Endodermal cell (in vitro differentiated cells): ENCODE measurements around the gene TRIM10. TPM values are rescaled to one million over a fixed set of nuclear protein-coding genes. Genes with fewer than 3 reads are reported as not detected.
A peak's percentile ranks its signal among the peaks of the same experiment; 100 is the strongest.

Experiments used
- DNase-seq: peaks from one replicate; pipeline ENCODE4 v3.0.0-alpha.2; 2017
- H3K27ac ChIP-seq: 2 replicates; pipeline ENCODE4 v1.5.1; 2013; ENCODE audit warnings: mild to moderate bottlenecking, low read depth, low read length, moderate library complexity
- H3K27me3 ChIP-seq: 2 replicates; pipeline ENCODE4 v1.6.1; 2013; ENCODE audit warnings: mild to moderate bottlenecking, low read length, moderate library complexity; ENCODE audit not compliant: insufficient read depth, control insufficient read depth, poor library complexity, severe bottlenecking
- H3K36me3 ChIP-seq: 2 replicates; pipeline ENCODE4 v1.7.0; 2013; ENCODE audit warnings: mild to moderate bottlenecking, low read length, moderate library complexity; ENCODE audit not compliant: control insufficient read depth, insufficient read depth
- H3K4me1 ChIP-seq: one replicate; pipeline ENCODE4 v1.7.0; 2013; ENCODE audit warnings: low read length; ENCODE audit not compliant: control insufficient read depth, insufficient read depth
- H3K4me3 ChIP-seq: 2 replicates; pipeline ENCODE4 v1.5.1; 2013; ENCODE audit warnings: mild to moderate bottlenecking, low read length, moderate library complexity
- H3K9ac ChIP-seq: 2 replicates; pipeline ENCODE4 v1.6.1; 2013; ENCODE audit warnings: mild to moderate bottlenecking, low read length, moderate library complexity; ENCODE audit not compliant: poor library complexity, severe bottlenecking; ENCODE audit errors: extremely low read depth
- H3K9me3 ChIP-seq: 2 replicates; pipeline ENCODE4 v1.6.1; 2013; ENCODE audit warnings: mild to moderate bottlenecking, low read length, moderate library complexity; ENCODE audit not compliant: control insufficient read depth
- H3K27ac Mint-ChIP-seq: 2 replicates; pipeline ENCODE4 v1.8.0; 2020; ENCODE audit warnings: mixed read lengths
- H3K27me3 Mint-ChIP-seq: 2 replicates; pipeline ENCODE4 v1.8.0; 2021; ENCODE audit warnings: mild to moderate bottlenecking, mixed read lengths; ENCODE audit not compliant: insufficient read depth
- H3K36me3 Mint-ChIP-seq: 2 replicates; pipeline ENCODE4 v1.8.0; 2020; ENCODE audit warnings: low read depth, mixed read lengths
- H3K4me1 Mint-ChIP-seq: 2 replicates; pipeline ENCODE4 v1.8.0; 2020; ENCODE audit warnings: mixed read lengths
- H3K4me3 Mint-ChIP-seq: 2 replicates; pipeline ENCODE4 v1.8.0; 2020; ENCODE audit warnings: mild to moderate bottlenecking, moderate library complexity, mixed read lengths
- H3K9me3 Mint-ChIP-seq: 2 replicates; pipeline ENCODE4 v1.8.0; 2020; ENCODE audit warnings: mild to moderate bottlenecking, mixed read lengths
- WGBS, 2 experiments: methylation state at CpG; one replicate each; pipeline versions ENCODE4 v1.1.5 to v1.1.7; 2013; ENCODE audit warnings: missing lambda C conversion rate in 2 of 2, mixed read lengths in 1 of 2; ENCODE audit not compliant: insufficient coverage in 1 of 2, insufficient read length in 1 of 2; 5-methylcytosine and 5-hydroxymethylcytosine counted together
- long read RNA-seq, 4 experiments: library from polyadenylated mRNA in 2 of 4; library from RNA in 1 of 4; library from capped mRNA in 1 of 4; stranded (forward) in 3 of 4; unstranded in 1 of 4; transcript quantifications; one replicate each; pipeline ENCODE4 v2.0.0, GENCODE V29; 2020 to 2021; ENCODE audit warnings: inconsistent platforms in 1 of 4
- polyA plus RNA-seq, 2 experiments: library from polyadenylated mRNA; stranded (reverse); fragments of 50-300 nt; gene quantifications; one replicate each; pipeline ENCODE4 v1.2.3, GENCODE V29; 2013
- total RNA-seq, 2 donors: library from RNA; stranded (reverse); fragmentation: NEBNext Ultra II Directional in 1 of 2; extraction: Animal tissue kit (Norgen Biotek cat#: 25700) in 1 of 2; gene quantifications; 2 replicates in 1 of 2; 3 replicates in 1 of 2; pipeline ENCODE4 v1.2.1, GENCODE V29; 2021
- TF ChIP-seq, protein P1 (sequence below): fragments of 200-600 bp; sonication (generic); conservative IDR thresholded peaks from 2 replicates; pipeline ENCODE4 v1.5.0; 2021; ENCODE audit warnings: antibody characterized with exemption, mild to moderate bottlenecking

TRIM10 gene
- total RNA-seq: not detected
- polyA plus RNA-seq (2013, experiment 1 of 2): not detected
- not detected for polyA plus RNA-seq (2013, experiment 2 of 2)
- long read RNA-seq, experiment 1: 0 reads
- long read RNA-seq, experiment 2: 0 reads
- long read RNA-seq, experiment 3: 0 reads
- long read RNA-seq, experiment 4: 0 reads

- H3K36me3 Mint-ChIP-seq: no peaks in the 10 kb centered on the region
- TF ChIP-seq, protein P1, sequence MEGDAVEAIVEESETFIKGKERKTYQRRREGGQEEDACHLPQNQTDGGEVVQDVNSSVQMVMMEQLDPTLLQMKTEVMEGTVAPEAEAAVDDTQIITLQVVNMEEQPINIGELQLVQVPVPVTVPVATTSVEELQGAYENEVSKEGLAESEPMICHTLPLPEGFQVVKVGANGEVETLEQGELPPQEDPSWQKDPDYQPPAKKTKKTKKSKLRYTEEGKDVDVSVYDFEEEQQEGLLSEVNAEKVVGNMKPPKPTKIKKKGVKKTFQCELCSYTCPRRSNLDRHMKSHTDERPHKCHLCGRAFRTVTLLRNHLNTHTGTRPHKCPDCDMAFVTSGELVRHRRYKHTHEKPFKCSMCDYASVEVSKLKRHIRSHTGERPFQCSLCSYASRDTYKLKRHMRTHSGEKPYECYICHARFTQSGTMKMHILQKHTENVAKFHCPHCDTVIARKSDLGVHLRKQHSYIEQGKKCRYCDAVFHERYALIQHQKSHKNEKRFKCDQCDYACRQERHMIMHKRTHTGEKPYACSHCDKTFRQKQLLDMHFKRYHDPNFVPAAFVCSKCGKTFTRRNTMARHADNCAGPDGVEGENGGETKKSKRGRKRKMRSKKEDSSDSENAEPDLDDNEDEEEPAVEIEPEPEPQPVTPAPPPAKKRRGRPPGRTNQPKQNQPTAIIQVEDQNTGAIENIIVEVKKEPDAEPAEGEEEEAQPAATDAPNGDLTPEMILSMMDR: no peak
- H3K27ac Mint-ChIP-seq: no peak within 1 kb of the TSS
- peaks cover 22% of the 10 kb centered on the region for H3K27me3 ChIP-seq
- WGBS, 2 experiments: 93 to 100% methylated on average over 2 to 4 of the region's 4 CpGs
- H3K4me1 Mint-ChIP-seq: no peaks in the 10 kb centered on the region
- no peak within 1 kb of the TSS for H3K4me3 Mint-ChIP-seq
- H3K4me1 ChIP-seq: no peaks in the 10 kb centered on the region
- no peaks in the 10 kb centered on the region for H3K9me3 ChIP-seq
- no peaks in the 10 kb centered on the region for H3K36me3 ChIP-seq
- H3K27me3 Mint-ChIP-seq: peaks cover 56% of the 10 kb centered on the region
- H3K9ac ChIP-seq: no peak within 1 kb of the TSS
- no peak for DNase-seq
- no peaks in the 10 kb centered on the region for H3K9me3 Mint-ChIP-seq
- no peak within 1 kb of the TSS for H3K4me3 ChIP-seq
- H3K27ac ChIP-seq: no peak within 1 kb of the TSS
Measured at GRCh38 chr6:30160785-30161531, at the start of gene TRIM10. Gene TRIM10, minus strand, starts transcription at chr6:30161211. Its CDS starts 353 bp downstream, at chr6:30160858.

- H3K36me3 ChIP-seq: peaks cover 7% of the 10 kb centered on the region
- H3K9me3 ChIP-seq: no peaks in the 10 kb centered on the region
- peaks cover 33% of the 10 kb centered on the region for H3K4me1 ChIP-seq
- peak overlapping the region; percentile 64 for H3K4me3 ChIP-seq
- H3K27me3 Mint-ChIP-seq: no peaks in the 10 kb centered on the region
- WGBS, 2 experiments: 71 to 100% methylated on average over 1 to 4 of the region's 4 CpGs
- peak overlapping the region; percentile 21 for H3K4me3 Mint-ChIP-seq
- peaks cover 75% of the 10 kb centered on the region for H3K4me1 Mint-ChIP-seq
- no peaks in the 10 kb centered on the region for H3K27me3 ChIP-seq
- H3K36me3 Mint-ChIP-seq: peaks cover 20% of the 10 kb centered on the region
- TF ChIP-seq, protein P1: no peak
- H3K27ac Mint-ChIP-seq: peak overlapping the region; percentile 88
- no peaks in the 10 kb centered on the region for H3K9me3 Mint-ChIP-seq
- H3K9ac ChIP-seq: peak overlapping the region; percentile 3
- H3K27ac ChIP-seq: no peak overlapping the region
- no peak for DNase-seq
Measured at GRCh38 chr6:30207619-30208295, 46.7 kb upstream of the TRIM10 start.

DNA sequence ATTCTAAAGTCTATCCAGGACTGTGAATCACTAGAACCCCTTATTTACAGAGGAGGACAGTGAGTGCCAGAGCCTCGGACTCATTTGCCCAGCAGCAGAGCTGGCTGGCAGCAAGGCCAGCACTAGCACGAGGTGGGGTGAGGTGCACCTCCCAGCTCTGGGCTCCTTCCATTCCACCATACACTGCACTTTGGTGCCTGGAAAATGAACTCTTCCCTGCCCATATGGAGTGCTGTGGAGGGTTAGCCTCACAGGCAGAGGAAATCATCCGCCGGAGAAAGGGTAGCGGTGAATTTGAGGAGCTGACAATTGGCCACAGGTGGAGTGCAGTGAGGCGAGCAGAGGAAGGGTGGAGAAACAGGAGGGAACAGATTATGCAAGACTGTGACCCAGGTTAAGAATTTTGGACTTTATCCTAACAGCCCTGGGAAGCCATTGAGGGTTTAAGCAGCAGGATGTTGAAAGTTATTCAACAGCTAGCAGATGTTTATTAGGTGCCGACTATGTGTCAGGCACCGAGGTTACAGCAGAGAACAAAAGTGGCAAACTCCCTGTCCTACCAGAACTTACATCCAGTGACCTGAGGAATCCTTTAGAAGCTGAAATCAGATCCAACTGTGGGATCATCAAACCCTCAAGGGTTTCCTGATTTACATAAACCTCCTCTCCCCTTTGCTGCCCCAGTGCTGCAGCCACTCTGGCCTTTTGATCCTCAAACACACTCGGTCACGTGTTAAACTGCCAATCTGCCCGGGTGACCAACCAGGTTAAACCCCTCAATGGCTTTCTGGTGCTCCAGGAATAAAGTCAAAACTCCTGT lies 46.0 kb upstream of the TRIM10 start:
- TF ChIP-seq, protein P1: no peak
- Mint-ChIP-seq H3K4me3 (peak overlapping the region; percentile 21), H3K4me1 (peaks cover 68% of the 10 kb centered on the region), H3K9me3 (no peaks in the 10 kb centered on the region), H3K36me3 (peaks cover 21% of the 10 kb centered on the region), H3K27me3 (no peaks in the 10 kb centered on the region), H3K27ac (peak overlapping the region; percentile 88)
- H3K27ac ChIP-seq: no peak overlapping the region
- peak overlapping the region; percentile 64 for H3K4me3 ChIP-seq
- H3K9ac ChIP-seq: peak overlapping the region; percentile 16
- peaks cover 14% of the 10 kb centered on the region for H3K36me3 ChIP-seq
- H3K9me3 ChIP-seq: no peaks in the 10 kb centered on the region
- peaks cover 33% of the 10 kb centered on the region for H3K4me1 ChIP-seq
- no peaks in the 10 kb centered on the region for H3K27me3 ChIP-seq
- 29 to 34% methylated on average over 5 to 11 of the region's 11 CpGs for WGBS, 2 experiments
- DNase-seq: peak; percentile 85
